GM23248 (cell line): ENCODE results near the gene CAPNS1.

ENCODE experiments used
- EZH2 ChIP-seq: fragments of 200-600 bp; sonication (generic); IDR thresholded peaks from 2 replicates; pipeline ENCODE4 v1.6.1; 2018; ENCODE audit warnings: antibody characterized with exemption, mild to moderate bottlenecking; ENCODE audit not compliant: insufficient read depth, poor library complexity, severe bottlenecking
- EZH2phosphoT487 ChIP-seq: fragments of 200-600 bp; sonication (generic); IDR thresholded peaks from 2 replicates; pipeline ENCODE4 v1.6.1; 2018; ENCODE audit warnings: antibody characterized with exemption, moderate library complexity, mild to moderate bottlenecking, low read depth; ENCODE audit not compliant: insufficient read depth

GRCh38 chr19:36101550-36102327, 38.1 kb upstream of the CAPNS1 start:
- TF ChIP-seq EZH2: no peak
- TF ChIP-seq EZH2phosphoT487: no peak
